GM12875 (cell line): ENCODE data around the gene ZBTB14.
A peak's percentile ranks its signal among the peaks of the same experiment; 100 is the strongest.

Source experiments
- H3K4me3 ChIP-seq: one replicate; pipeline ENCODE4 v1.5.1; 2011; ENCODE audit warnings: low read depth, low read length, control low read depth
- TF ChIP-seq, protein P1 (sequence below): IDR thresholded peaks from 2 replicates; pipeline ENCODE4 v1.5.1; 2011; ENCODE audit warnings: low read depth, mild to moderate bottlenecking, control low read depth, inconsistent platforms, low read length, moderate library complexity, borderline replicate concordance; ENCODE audit not compliant: insufficient read depth

The ZBTB14 gene, protein sequence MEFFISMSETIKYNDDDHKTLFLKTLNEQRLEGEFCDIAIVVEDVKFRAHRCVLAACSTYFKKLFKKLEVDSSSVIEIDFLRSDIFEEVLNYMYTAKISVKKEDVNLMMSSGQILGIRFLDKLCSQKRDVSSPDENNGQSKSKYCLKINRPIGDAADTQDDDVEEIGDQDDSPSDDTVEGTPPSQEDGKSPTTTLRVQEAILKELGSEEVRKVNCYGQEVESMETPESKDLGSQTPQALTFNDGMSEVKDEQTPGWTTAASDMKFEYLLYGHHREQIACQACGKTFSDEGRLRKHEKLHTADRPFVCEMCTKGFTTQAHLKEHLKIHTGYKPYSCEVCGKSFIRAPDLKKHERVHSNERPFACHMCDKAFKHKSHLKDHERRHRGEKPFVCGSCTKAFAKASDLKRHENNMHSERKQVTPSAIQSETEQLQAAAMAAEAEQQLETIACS

DNA sequence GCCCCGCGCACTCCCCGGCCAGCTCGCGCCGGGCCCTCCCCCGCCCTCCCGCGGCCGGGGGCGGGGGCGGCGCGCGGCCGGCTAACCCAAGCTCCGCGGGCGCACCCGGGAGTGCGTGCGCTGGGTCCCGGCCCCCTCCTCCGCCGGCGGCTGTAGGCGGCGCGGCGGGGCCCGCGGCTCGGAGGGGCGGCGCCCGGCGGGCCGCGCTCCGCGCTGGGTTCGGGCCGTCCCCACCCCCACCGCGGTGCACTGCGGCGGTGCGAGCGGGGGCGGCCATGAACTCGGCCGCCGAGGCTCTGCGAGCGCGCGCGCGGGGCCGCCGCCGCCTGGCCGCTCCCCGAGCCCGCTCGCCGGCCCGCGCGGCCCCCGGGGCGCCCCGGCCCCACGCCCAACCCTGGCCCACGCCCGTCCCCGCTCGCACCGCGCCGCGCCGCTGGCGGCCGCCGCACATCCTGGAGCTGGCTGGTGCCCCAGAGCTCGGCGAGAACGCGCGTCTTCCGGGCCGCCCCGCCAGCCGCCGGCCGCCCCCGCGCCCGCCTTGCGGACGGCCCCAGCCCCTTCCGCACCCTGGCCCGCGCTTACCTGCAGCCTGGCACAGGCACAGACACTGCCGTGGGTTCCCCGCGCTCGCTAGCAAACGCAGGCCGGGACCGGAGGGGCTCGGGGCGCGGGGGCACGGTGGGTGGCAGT lies at the start of gene ZBTB14:
Gene ZBTB14, minus strand, starts transcription at position 496 of the 690 bp plus-strand sequence. CDS start 2,480 bp downstream, outside the sequence.
- TF ChIP-seq, protein P1, sequence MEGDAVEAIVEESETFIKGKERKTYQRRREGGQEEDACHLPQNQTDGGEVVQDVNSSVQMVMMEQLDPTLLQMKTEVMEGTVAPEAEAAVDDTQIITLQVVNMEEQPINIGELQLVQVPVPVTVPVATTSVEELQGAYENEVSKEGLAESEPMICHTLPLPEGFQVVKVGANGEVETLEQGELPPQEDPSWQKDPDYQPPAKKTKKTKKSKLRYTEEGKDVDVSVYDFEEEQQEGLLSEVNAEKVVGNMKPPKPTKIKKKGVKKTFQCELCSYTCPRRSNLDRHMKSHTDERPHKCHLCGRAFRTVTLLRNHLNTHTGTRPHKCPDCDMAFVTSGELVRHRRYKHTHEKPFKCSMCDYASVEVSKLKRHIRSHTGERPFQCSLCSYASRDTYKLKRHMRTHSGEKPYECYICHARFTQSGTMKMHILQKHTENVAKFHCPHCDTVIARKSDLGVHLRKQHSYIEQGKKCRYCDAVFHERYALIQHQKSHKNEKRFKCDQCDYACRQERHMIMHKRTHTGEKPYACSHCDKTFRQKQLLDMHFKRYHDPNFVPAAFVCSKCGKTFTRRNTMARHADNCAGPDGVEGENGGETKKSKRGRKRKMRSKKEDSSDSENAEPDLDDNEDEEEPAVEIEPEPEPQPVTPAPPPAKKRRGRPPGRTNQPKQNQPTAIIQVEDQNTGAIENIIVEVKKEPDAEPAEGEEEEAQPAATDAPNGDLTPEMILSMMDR = no peak
- H3K4me3 ChIP-seq = peak within 1 kb of the TSS; percentile 66

GRCh38 chr18:5339202-5339834 lies 43.8 kb upstream of the ZBTB14 start:
- TF ChIP-seq, protein P1 = no peak
- no peak overlapping the region for H3K4me3 ChIP-seq

GRCh38 chr18:5334456-5335075 lies 39.0 kb upstream of the ZBTB14 start:
- TF ChIP-seq, protein P1 = no peak
- H3K4me3 ChIP-seq = no peak overlapping the region

- H3K4me3 ChIP-seq = no peak overlapping the region
- TF ChIP-seq, protein P1 = no peak
Observed at GRCh38 chr18:5318061-5318700, 22.7 kb upstream of the ZBTB14 start.

DNA sequence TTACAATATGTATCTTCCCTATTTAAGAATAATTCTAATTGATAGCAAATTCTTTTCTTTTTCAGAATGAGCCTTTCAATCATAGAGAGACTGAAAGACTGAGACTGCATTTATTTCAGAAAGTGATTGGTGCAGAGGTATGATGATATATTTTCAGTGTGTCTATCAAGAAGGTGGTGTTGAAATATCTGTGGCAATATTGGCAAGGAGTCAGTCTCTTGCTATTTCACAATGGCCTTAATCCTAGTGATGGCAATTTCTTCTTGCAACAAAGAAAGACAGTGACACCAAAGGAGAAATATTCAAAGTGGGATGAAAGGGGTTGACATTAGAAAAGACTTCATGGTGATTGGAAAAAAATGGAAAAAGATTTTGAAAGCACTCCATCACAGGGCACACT lies 21.7 kb upstream of the ZBTB14 start:
- H3K4me3 ChIP-seq = no peak overlapping the region
- TF ChIP-seq, protein P1 = no peak

DNA sequence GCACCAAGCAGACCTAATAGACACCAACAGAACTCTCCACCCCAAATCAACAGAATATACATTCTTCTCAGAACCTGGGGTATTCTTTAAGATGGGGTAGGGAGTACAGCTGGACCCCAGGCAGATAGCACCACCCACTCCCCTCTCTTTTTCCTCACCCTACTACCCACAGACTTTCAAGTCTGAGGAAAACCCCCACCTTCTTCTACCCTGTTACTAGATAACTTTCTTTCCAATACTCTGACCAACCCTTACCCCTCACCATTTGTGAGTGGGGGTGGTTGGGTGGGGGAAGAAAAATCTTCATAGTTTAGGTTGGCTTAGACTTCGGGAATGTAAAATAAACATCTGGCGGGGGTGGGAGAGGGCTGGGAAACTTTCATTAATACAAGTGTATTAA lies 20.3 kb upstream of the ZBTB14 start:
- TF ChIP-seq, protein P1 = no peak

More for the DNA sequence above, 20.3 kb upstream of the ZBTB14 start:
- H3K4me3 ChIP-seq = no peak overlapping the region
